PC-9 (cell line): ENCODE results near the gene PPP3R1. TPM values are rescaled to one million over a fixed set of nuclear protein-coding genes. Genes with fewer than 3 reads are reported as not detected.

Source experiments
- BruUV-seq: library from RNA; stranded (reverse); fragments of 400-500 nt; replicated peaks from 2 replicates; lab custom pipeline; 2021; lab: Mats Ljungman, UMichigan
- CTCF ChIA-PET: fragments of 300-600 bp; sonication (Branson Sonifier 250); formaldehyde crosslinking; loops from one replicate; lab custom pipeline; 2022; ENCODE audit warnings: antibody characterized with exemption; lab: Charles Lee
- POLR2A ChIA-PET: fragments of 300-600 bp; sonication (Branson Sonifier 250); formaldehyde crosslinking; loops from one replicate; lab custom pipeline; 2022; ENCODE audit warnings: antibody characterized with exemption; ENCODE audit not compliant: unreplicated experiment; lab: Charles Lee
- DNase-seq, 2 experiments: peaks; one replicate each; pipeline versions ENCODE4 v3.0.0 to v3.0.0-alpha.2; 2015 to 2022; ENCODE audit warnings: mixed read lengths in 1 of 2
- H2AFZ ChIP-seq: fragments of 200-600 bp; sonication (generic); 2 replicates; pipeline ENCODE4 v1.8.1; 2017; ENCODE audit warnings: antibody characterized with exemption
- H3F3A ChIP-seq: fragments of 200-600 bp; sonication (generic); 2 replicates; pipeline ENCODE4 v1.8.1; 2017; ENCODE audit warnings: antibody characterized with exemption, mild to moderate bottlenecking, low read depth; ENCODE audit not compliant: insufficient read depth
- H3K27ac ChIP-seq: fragments of 200-600 bp; sonication (generic); 2 replicates; pipeline ENCODE4 v1.6.1; 2016; ENCODE audit warnings: mixed run types
- H3K27me3 ChIP-seq: fragments of 200-600 bp; sonication (generic); 2 replicates; pipeline ENCODE4 v1.6.1; 2016; ENCODE audit warnings: low read depth, mixed run types; ENCODE audit not compliant: insufficient read depth
- H3K36me3 ChIP-seq: fragments of 200-600 bp; sonication (generic); 2 replicates; pipeline ENCODE4 v1.6.1; 2016; ENCODE audit warnings: low read depth, mixed run types
- H3K4me1 ChIP-seq: fragments of 200-600 bp; sonication (generic); replicated peaks from 2 replicates; pipeline ENCODE4 v1.6.1; 2016; ENCODE audit warnings: mixed run types; ENCODE audit not compliant: insufficient read depth
- H3K4me2 ChIP-seq: fragments of 200-600 bp; sonication (generic); 2 replicates; pipeline ENCODE4 v1.6.1; 2017; ENCODE audit warnings: mixed run types
- H3K4me3 ChIP-seq: fragments of 200-600 bp; sonication (generic); 2 replicates; pipeline ENCODE4 v1.6.1; 2016; ENCODE audit warnings: mixed run types
- H3K79me2 ChIP-seq: fragments of 200-600 bp; sonication (generic); 2 replicates; pipeline ENCODE4 v1.6.1; 2017; ENCODE audit warnings: low read depth, mixed run types
- H3K9me2 ChIP-seq: fragments of 200-600 bp; sonication (generic); 2 replicates; pipeline ENCODE4 v1.8.1; 2017; ENCODE audit warnings: mild to moderate bottlenecking; ENCODE audit not compliant: insufficient read depth
- H3K9me3 ChIP-seq: fragments of 200-600 bp; sonication (generic); 2 replicates; pipeline ENCODE4 v1.8.1; 2016; ENCODE audit warnings: low read depth; ENCODE audit not compliant: insufficient read depth
- H4K20me1 ChIP-seq: fragments of 200-600 bp; sonication (generic); 2 replicates; pipeline ENCODE4 v1.8.1; 2017; ENCODE audit not compliant: insufficient read depth
- CTCF ChIP-seq: fragments of 200-600 bp; sonication (generic); conservative IDR thresholded peaks from 2 replicates; pipeline ENCODE4 v1.6.1; 2017; ENCODE audit warnings: mixed run types, antibody characterized with exemption, mild to moderate bottlenecking, moderate library complexity
- EZH2 ChIP-seq: fragments of 200-600 bp; sonication (generic); IDR thresholded peaks from 2 replicates; pipeline ENCODE4 v1.8.0; 2017; ENCODE audit warnings: antibody characterized with exemption, low read depth
- intact Hi-C: fragments of 100-400 bp; cut with micrococcal nuclease; formaldehyde crosslinking; loops from one replicate; pipeline ENCODE4 v1.10.0; 2022; ENCODE audit not compliant: unreplicated experiment
- total RNA-seq: library from RNA; stranded (reverse); gene quantifications from 2 replicates; pipeline ENCODE4 v1.2.3, GENCODE V29; 2021

The PPP3R1 gene
- total RNA-seq, 1 experiment from 2014 or later = 67.5 TPM

- BruUV-seq = no TSS peak
- H3K9me2 ChIP-seq = no peaks in the 10 kb centered on the region
- H3K4me2 ChIP-seq = no peak overlapping the region
- peaks cover 74% of the 10 kb centered on the region for H4K20me1 ChIP-seq
- no peaks in the 10 kb centered on the region for H3K9me3 ChIP-seq
- peaks cover 4% of the 10 kb centered on the region; the same call in 1 of the 2 replicates for H3K36me3 ChIP-seq
- POLR2A ChIA-PET = no interaction called here
- no peak for DNase-seq
- H2AFZ ChIP-seq = no peak overlapping the region
- intact Hi-C loops = loop anchor here (10.0 kb wide), 1 partner anchor 1520 kb away; no protein-coding TSS in a partner anchor
- H3K27me3 ChIP-seq = no peaks in the 10 kb centered on the region
- no peaks in the 10 kb centered on the region; the same call in 1 of the 2 replicates for H3F3A ChIP-seq
- CTCF ChIA-PET = no interaction called here
- H3K4me1 ChIP-seq = 0 out of 2 replicates have a peak, but pooled peaks cover 4% of the 10 kb centered on the region
- H3K4me3 ChIP-seq = no peak overlapping the region
- no peak overlapping the region for H3K27ac ChIP-seq
- TF ChIP-seq CTCF = no peak
- TF ChIP-seq EZH2 = no peak
- peaks cover 98% of the 10 kb centered on the region for H3K79me2 ChIP-seq
These were observed 17.9 kb downstream of the PPP3R1 start for GRCh38 chr2:68234405-68234804.

- intact Hi-C loops = loop anchor here (10.0 kb wide), 1 partner anchor 1524 kb away; no protein-coding TSS in a partner anchor
- H3K4me3 ChIP-seq = no peak overlapping the region
- peaks cover 67% of the 10 kb centered on the region for H4K20me1 ChIP-seq
- H3K4me1 ChIP-seq = no peaks in the 10 kb centered on the region
- no peaks in the 10 kb centered on the region; the same call in 1 of the 2 replicates for H3K36me3 ChIP-seq
- H2AFZ ChIP-seq = no peak overlapping the region
- no peak overlapping the region for H3K4me2 ChIP-seq
- no peaks in the 10 kb centered on the region for H3K9me3 ChIP-seq
- no TSS peak for BruUV-seq
- H3K27ac ChIP-seq = no peak overlapping the region
- H3K9me2 ChIP-seq = no peaks in the 10 kb centered on the region
- TF ChIP-seq CTCF (no peak), EZH2 (no peak)
- ChIA-PET POLR2A (no interaction called here), CTCF (interaction anchor here (0.6 to 0.7 kb wide), 2 partner anchors 90 to 712 kb away, joined by 4 to 5 read pairs; no protein-coding TSS in a partner anchor)
- H3K79me2 ChIP-seq = peaks cover 98% of the 10 kb centered on the region
- H3F3A ChIP-seq = no peaks in the 10 kb centered on the region; the same call in 1 of the 2 replicates
- no peaks in the 10 kb centered on the region for H3K27me3 ChIP-seq
- no peak for DNase-seq
These were observed 21.3 kb downstream of the PPP3R1 start for GRCh38 chr2:68231061-68231372.

GRCh38 chr2:68230241-68231060 lies 21.9 kb downstream of the PPP3R1 start:
- H3K36me3 ChIP-seq = no peaks in the 10 kb centered on the region; the same call in 1 of the 2 replicates
- no TSS peak for BruUV-seq
- no peaks in the 10 kb centered on the region for H3K4me1 ChIP-seq
- no peak overlapping the region for H3K27ac ChIP-seq
- no peaks in the 10 kb centered on the region; the same call in 1 of the 2 replicates for H3F3A ChIP-seq
- no peak overlapping the region for H2AFZ ChIP-seq
- DNase-seq = no peak
- intact Hi-C loops = loop anchor here (10.0 kb wide), 1 partner anchor 1524 kb away; no protein-coding TSS in a partner anchor
- H3K9me3 ChIP-seq = no peaks in the 10 kb centered on the region
- TF ChIP-seq CTCF (no peak), EZH2 (no peak)
- POLR2A ChIA-PET = no interaction called here
- no peak overlapping the region for H3K4me3 ChIP-seq
- H4K20me1 ChIP-seq = peaks cover 67% of the 10 kb centered on the region
- no peaks in the 10 kb centered on the region for H3K9me2 ChIP-seq
- peaks cover 98% of the 10 kb centered on the region for H3K79me2 ChIP-seq
- H3K27me3 ChIP-seq = no peaks in the 10 kb centered on the region
- H3K4me2 ChIP-seq = no peak overlapping the region
- CTCF ChIA-PET = no interaction called here
